SK-N-SH treated with all-trans-retinoic acid at 6 μM for 48 hours (cell line): ENCODE data around the gene RAD51B.

Source experiments
- ATAC-seq: fragments of 200-7000 bp; cut with Tn5 transposase; 3 replicates; pipeline ENCODE4 v1.9.1; 2020; ENCODE audit warnings: mild to moderate bottlenecking, moderate library complexity
- ARNTL ChIP-seq: fragments of 450-650 bp; formaldehyde crosslinking; IDR thresholded peaks from 2 replicates; pipeline ENCODE4 v1.5.0; 2020; ENCODE audit warnings: low read depth, mild to moderate bottlenecking, moderate library complexity, borderline replicate concordance
- CREB5 ChIP-seq: fragments of 250-450 bp; sonication (Bioruptor Pico); IDR thresholded peaks from 2 replicates; pipeline ENCODE4 v1.5.1; 2020; ENCODE audit warnings: low read depth, mild to moderate bottlenecking, moderate library complexity
- CSDC2 ChIP-seq: fragments of 250-450 bp; sonication (Bioruptor Pico); IDR thresholded peaks from 2 replicates; pipeline ENCODE4 v1.5.0; 2020; ENCODE audit warnings: mild to moderate bottlenecking, moderate library complexity
- ESRRG ChIP-seq: fragments of 250-450 bp; sonication (Bioruptor Pico); IDR thresholded peaks from 2 replicates; pipeline ENCODE4 v1.6.1; 2021; ENCODE audit warnings: mild to moderate bottlenecking
- GLIS3 ChIP-seq: fragments of 250-450 bp; sonication (Bioruptor Pico); IDR thresholded peaks from 2 replicates; pipeline ENCODE4 v1.5.0; 2020; ENCODE audit warnings: mild to moderate bottlenecking, moderate library complexity
- OSR1 ChIP-seq: fragments of 250-450 bp; sonication (Bioruptor Pico); IDR thresholded peaks from 2 replicates; pipeline ENCODE4 v1.8.0; 2022; ENCODE audit warnings: moderate library complexity, mild to moderate bottlenecking, inconsistent platforms
- PATZ1 ChIP-seq: fragments of 250-450 bp; sonication (Bioruptor Pico); IDR thresholded peaks from 2 replicates; pipeline ENCODE4 v1.8.0; 2020; ENCODE audit warnings: mild to moderate bottlenecking, moderate library complexity, borderline replicate concordance
- POU6F1 ChIP-seq: fragments of 250-450 bp; sonication (Bioruptor Pico); IDR thresholded peaks from 2 replicates; pipeline ENCODE4 v1.8.0; 2021; ENCODE audit warnings: low read depth, mild to moderate bottlenecking, moderate library complexity, borderline replicate concordance
- PPARA ChIP-seq: fragments of 250-450 bp; sonication (Bioruptor Pico); IDR thresholded peaks from 2 replicates; pipeline ENCODE4 v1.5.0; 2020; ENCODE audit warnings: mild to moderate bottlenecking, borderline replicate concordance
- SNAI2 ChIP-seq: fragments of 250-450 bp; sonication (Bioruptor Pico); IDR thresholded peaks from 2 replicates; pipeline ENCODE4 v1.5.0; 2020; ENCODE audit warnings: mild to moderate bottlenecking, moderate library complexity
- TCF4 ChIP-seq: fragments of 250-450 bp; sonication (Bioruptor Pico); IDR thresholded peaks from 2 replicates; pipeline ENCODE4 v1.8.0; 2021; ENCODE audit warnings: mild to moderate bottlenecking, moderate library complexity, borderline replicate concordance
- TOX ChIP-seq: fragments of 250-450 bp; sonication (Bioruptor Pico); IDR thresholded peaks from 2 replicates; pipeline ENCODE4 v1.8.0; 2021; ENCODE audit warnings: mild to moderate bottlenecking, moderate library complexity, borderline replicate concordance
- TSHZ2 ChIP-seq: fragments of 250-450 bp; sonication (Bioruptor Pico); IDR thresholded peaks from 2 replicates; pipeline ENCODE4 v1.5.0; 2020; ENCODE audit warnings: mild to moderate bottlenecking, moderate library complexity
- ZC3H10 ChIP-seq: fragments of 250-450 bp; sonication (Bioruptor Pico); IDR thresholded peaks from 2 replicates; pipeline ENCODE4 v1.5.1; 2021; ENCODE audit warnings: mild to moderate bottlenecking, moderate library complexity
- ZFP30 ChIP-seq: fragments of 450-650 bp; formaldehyde crosslinking; IDR thresholded peaks from 2 replicates; pipeline ENCODE4 v1.5.0; 2022; ENCODE audit warnings: mild to moderate bottlenecking, moderate library complexity
- ZNF565 ChIP-seq: fragments of 450-650 bp; formaldehyde crosslinking; conservative IDR thresholded peaks from 2 replicates; pipeline ENCODE4 v1.5.0; 2020; ENCODE audit warnings: low read depth, mild to moderate bottlenecking, moderate library complexity
- ZNF8 ChIP-seq: fragments of 450-650 bp; formaldehyde crosslinking; IDR thresholded peaks from 2 replicates; pipeline ENCODE4 v1.5.0; 2020; ENCODE audit warnings: mild to moderate bottlenecking, moderate library complexity

RAD51B gene

DNA sequence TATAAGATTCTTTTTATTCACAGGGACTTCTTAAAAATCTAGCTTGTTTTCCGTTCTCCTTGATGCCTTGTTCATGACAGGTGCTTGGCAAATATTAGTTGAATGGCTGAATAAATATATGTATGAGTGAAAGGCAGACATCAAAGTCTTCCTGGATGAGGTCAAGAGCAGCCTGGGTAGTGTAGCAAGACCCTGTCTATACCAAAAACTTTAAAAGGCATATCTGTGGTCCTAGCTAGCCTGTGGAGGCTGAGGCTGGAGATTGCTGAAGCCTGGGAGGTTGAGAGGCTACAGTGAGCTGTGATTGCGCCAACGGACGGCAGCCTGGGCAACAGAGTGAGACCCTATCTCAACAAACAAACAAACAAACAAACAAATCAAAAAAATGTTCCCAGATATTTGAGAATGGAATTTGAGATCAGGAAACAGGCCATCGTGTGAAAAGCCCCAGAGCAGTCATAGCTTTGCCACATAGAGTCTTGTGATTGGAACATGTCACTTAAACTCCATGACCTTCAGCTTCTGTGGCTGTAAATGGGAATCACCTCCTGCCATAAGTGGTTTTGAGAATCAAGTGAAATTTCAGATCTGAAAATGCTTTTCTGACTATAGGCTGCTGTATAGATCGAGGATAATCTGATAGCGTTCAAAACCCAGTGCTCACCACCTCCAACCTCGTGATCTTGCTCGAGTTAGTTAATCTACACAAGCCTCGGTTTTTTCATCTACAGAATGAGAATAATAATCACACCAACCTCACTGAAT, 908.9 kb downstream of the RAD51B start:
- no peak for ATAC-seq
- no peak for TF ChIP-seq ZFP30 (CRISPR knock-in tag)
- TF ChIP-seq TOX (CRISPR knock-in tag) = no peak

- no peak for ATAC-seq
- no peak for TF ChIP-seq POU6F1 (CRISPR knock-in tag)
- no peak for TF ChIP-seq ZFP30 (CRISPR knock-in tag)
- TF ChIP-seq PPARA (CRISPR knock-in tag) = no peak
- no peak for TF ChIP-seq PATZ1 (CRISPR knock-in tag)
- no peak for TF ChIP-seq CREB5 (CRISPR knock-in tag)
- no peak for TF ChIP-seq TOX (CRISPR knock-in tag)
- TF ChIP-seq TSHZ2 = no peak
- TF ChIP-seq CSDC2 (CRISPR knock-in tag) = no peak
- TF ChIP-seq ZC3H10 = no peak
- no peak for TF ChIP-seq ZNF8
- TF ChIP-seq GLIS3 = no peak
- no peak for TF ChIP-seq OSR1 (CRISPR knock-in tag)
- TF ChIP-seq ZNF565 (CRISPR knock-in tag) = no peak
- TF ChIP-seq SNAI2 (CRISPR knock-in tag) = no peak
- TF ChIP-seq TCF4 (CRISPR knock-in tag) = no peak
Observed at GRCh38 chr14:68729556-68729955, 910.0 kb downstream of the RAD51B start.

- ATAC-seq = no peak
- TF ChIP-seq PATZ1 (CRISPR knock-in tag) (no peak), ZNF8 (no peak), ARNTL (CRISPR knock-in tag) (no peak), ZNF565 (CRISPR knock-in tag) (no peak), PPARA (CRISPR knock-in tag) (no peak)
Observed at GRCh38 chr14:68730348-68730747, 910.8 kb downstream of the RAD51B start.

DNA sequence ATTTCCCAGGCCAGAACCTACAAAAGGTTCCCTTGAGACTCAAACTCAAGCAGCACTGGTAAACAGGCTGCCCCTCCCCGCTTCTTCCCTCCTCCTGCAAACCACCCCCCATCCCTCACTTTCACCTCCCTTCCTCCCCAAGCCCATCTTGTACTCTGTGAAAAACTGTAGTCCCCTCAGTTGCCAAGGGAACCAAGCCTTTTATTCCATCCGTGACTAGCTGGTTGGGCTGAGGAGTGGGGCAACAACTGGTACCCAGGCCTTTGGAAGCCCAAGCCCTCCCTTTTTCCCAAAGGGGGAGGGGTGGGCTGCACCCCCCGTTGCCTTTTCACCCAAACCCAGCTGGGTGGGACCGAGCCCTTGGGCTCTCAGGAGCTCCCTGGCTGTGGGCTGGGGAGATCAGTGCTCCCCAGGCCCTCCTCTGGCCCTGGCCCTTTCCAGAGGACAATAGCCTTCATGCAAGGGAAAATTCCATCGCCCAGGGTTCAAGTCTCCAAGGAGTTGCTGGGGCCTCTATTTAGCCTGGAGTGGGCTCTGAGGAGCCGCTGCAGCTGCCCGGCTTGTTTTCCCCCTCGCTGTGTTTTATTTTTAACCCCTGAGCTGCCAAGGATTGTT, 911.3 kb downstream of the RAD51B start:
- TF ChIP-seq PATZ1 (CRISPR knock-in tag) = no peak
- no peak for TF ChIP-seq ESRRG (CRISPR knock-in tag)
- no peak for TF ChIP-seq ZNF8
- TF ChIP-seq SNAI2 (CRISPR knock-in tag) = no peak
- no peak for TF ChIP-seq TOX (CRISPR knock-in tag)
- no peak for ATAC-seq
